Adipocyte (in vitro differentiated cells): Measurements from ENCODE around the gene PPP2R3A.

Experiments
- DNase-seq: peaks from one replicate; pipeline ENCODE4 v3.0.0-alpha.2; 2015; ENCODE audit warnings: low read depth
- H3K27me3 ChIP-seq: replicated peaks from 2 replicates; pipeline ENCODE4 v1.7.0; 2013; ENCODE audit warnings: mild to moderate bottlenecking, low read length, moderate library complexity; ENCODE audit not compliant: control insufficient read depth, insufficient read depth
- H3K36me3 ChIP-seq: 2 replicates; pipeline ENCODE4 v1.7.0; 2013; ENCODE audit warnings: low read length, mild to moderate bottlenecking, moderate library complexity; ENCODE audit not compliant: control insufficient read depth, insufficient read depth, severe bottlenecking
- H3K4me1 ChIP-seq: 2 replicates; pipeline ENCODE4 v1.7.0; 2013; ENCODE audit warnings: mild to moderate bottlenecking, low read length, moderate library complexity; ENCODE audit not compliant: control insufficient read depth, insufficient read depth
- H3K4me3 ChIP-seq: 2 replicates; pipeline ENCODE4 v1.7.0; 2013; ENCODE audit warnings: mild to moderate bottlenecking, low read length, moderate library complexity
- H3K9ac ChIP-seq: 2 replicates; pipeline ENCODE4 v1.7.0; 2013; ENCODE audit warnings: mild to moderate bottlenecking, low read length, moderate library complexity
- H3K9me3 ChIP-seq: 2 replicates; pipeline ENCODE4 v1.7.0; 2013; ENCODE audit warnings: mild to moderate bottlenecking, low read length, moderate library complexity; ENCODE audit not compliant: control insufficient read depth

The PPP2R3A gene

GRCh38 chr3:136197159-136197793 is 231.7 kb downstream of the PPP2R3A start:
- H3K9me3 ChIP-seq = no peaks in the 10 kb centered on the region
- no peaks in the 10 kb centered on the region for H3K36me3 ChIP-seq
- H3K4me1 ChIP-seq = peaks cover 18% of the 10 kb centered on the region
- DNase-seq = no peak
- H3K4me3 ChIP-seq = peak overlapping the region; percentile 92
- peak overlapping the region; percentile 95 for H3K9ac ChIP-seq
- H3K27me3 ChIP-seq = no peaks in the 10 kb centered on the region
